ENCODE data around the gene TGIF1.

TGIF1 gene

DNA sequence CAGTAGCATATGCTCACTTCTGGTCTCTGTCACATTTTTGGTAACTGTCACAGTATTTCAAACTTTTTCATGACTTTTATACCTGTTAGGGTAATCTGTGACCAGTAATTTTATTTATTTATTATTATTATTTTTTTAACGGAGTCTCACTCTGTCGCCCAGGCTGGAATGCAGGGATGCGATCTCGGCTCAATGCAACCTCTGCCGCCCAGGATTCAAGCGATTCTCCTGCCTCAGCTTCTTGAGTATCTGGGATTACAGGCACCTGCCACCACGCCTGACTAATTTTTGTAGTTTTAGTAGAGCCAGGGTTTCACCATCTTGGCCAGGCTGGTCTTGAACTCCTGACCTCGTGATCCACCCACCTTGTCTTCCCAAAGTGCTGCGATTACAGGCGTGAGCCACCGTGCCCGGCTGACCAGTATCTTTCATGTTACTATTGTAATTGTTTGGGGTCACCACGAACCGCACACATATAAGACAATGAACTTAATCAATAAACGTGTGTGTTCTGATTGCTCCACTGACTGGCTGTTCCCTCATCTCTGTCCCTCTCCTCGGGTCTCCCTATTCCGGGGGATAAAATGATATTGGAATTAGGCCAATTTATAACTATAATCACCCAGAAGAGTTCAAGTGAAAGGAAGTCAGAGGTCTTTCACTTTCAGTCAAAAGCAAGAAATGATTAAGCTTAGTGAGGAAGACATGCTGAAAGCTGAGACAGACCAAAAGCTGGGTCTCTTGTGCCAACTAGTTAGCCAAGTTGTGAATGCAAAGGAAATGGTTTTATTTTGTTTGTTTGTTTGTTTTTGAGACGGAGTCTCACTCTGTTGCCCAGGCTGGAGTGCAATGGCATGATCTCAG lies 22.9 kb downstream of the TGIF1 start:
- H2BK12ac ChIP-seq (ENCODE audit: low read length in 2 of 2), result no peak overlapping the region
- no peak overlapping the region for H3K4me2 ChIP-seq (ENCODE audit: low read length, poor library complexity, severe bottlenecking)
- H2AK5ac ChIP-seq (ENCODE audit: low read length, severe bottlenecking), result no peak overlapping the region
- H3K9ac ChIP-seq (ENCODE audit: low read length), result no peak overlapping the region
- no peak overlapping the region for H3K4me3 ChIP-seq (ENCODE audit: insufficient read depth in 1 of 2, low read depth in 1 of 2, low read length in 2 of 2)
- no peak overlapping the region for H3K14ac ChIP-seq (ENCODE audit: low read length in 2 of 2)
- H2BK15ac ChIP-seq (ENCODE audit: low read depth, poor library complexity, severe bottlenecking), result no peak overlapping the region
- H4K91ac ChIP-seq (ENCODE audit: low read length), result no peak overlapping the region
- 90% methylated on average over 14 of the region's 18 CpGs for WGBS
- peaks cover 2% of the 10 kb centered on the region for H3K4me1 ChIP-seq (ENCODE audit: control insufficient read depth, insufficient read depth, low read depth, low read length)
- no peak overlapping the region for H2BK5ac ChIP-seq (ENCODE audit: low read depth, low read length, poor library complexity, severe bottlenecking)
- no peak overlapping the region for H2AFZ ChIP-seq (ENCODE audit: low read depth, low read length)
- H3K79me1 ChIP-seq (replicated peaks; ENCODE audit: low read length, poor library complexity, severe bottlenecking), result no peaks in the 10 kb centered on the region
- no peak overlapping the region for H4K8ac ChIP-seq (ENCODE audit: low read length)
- H3K23ac ChIP-seq (ENCODE audit: low read length in 2 of 2), result no peak overlapping the region
- no peak overlapping the region for H2BK120ac ChIP-seq (ENCODE audit: low read depth, low read length)
- H3K4ac ChIP-seq (ENCODE audit: low read depth in 1 of 2, low read length in 2 of 2), result no peak overlapping the region
- H3K27me3 ChIP-seq (ENCODE audit: control insufficient read depth in 1 of 2, insufficient read depth in 1 of 2, low read length in 2 of 2), result no peaks in the 10 kb centered on the region
- DNase-seq, result no peak
- H3K27ac ChIP-seq (ENCODE audit: low read length, poor library complexity, severe bottlenecking), result no peak overlapping the region
- H3K18ac ChIP-seq (ENCODE audit: low read depth in 1 of 2, low read length in 2 of 2), result no peak overlapping the region
- peaks cover 13% of the 10 kb centered on the region for H3K9me3 ChIP-seq (ENCODE audit: control insufficient read depth, low read length)
- peaks cover 0 to 35% of the 10 kb centered on the region in 2 experiments for H3K36me3 ChIP-seq (ENCODE audit: control insufficient read depth in 1 of 2, insufficient read depth in 2 of 2, low read depth in 1 of 2, low read length in 2 of 2)

DNA sequence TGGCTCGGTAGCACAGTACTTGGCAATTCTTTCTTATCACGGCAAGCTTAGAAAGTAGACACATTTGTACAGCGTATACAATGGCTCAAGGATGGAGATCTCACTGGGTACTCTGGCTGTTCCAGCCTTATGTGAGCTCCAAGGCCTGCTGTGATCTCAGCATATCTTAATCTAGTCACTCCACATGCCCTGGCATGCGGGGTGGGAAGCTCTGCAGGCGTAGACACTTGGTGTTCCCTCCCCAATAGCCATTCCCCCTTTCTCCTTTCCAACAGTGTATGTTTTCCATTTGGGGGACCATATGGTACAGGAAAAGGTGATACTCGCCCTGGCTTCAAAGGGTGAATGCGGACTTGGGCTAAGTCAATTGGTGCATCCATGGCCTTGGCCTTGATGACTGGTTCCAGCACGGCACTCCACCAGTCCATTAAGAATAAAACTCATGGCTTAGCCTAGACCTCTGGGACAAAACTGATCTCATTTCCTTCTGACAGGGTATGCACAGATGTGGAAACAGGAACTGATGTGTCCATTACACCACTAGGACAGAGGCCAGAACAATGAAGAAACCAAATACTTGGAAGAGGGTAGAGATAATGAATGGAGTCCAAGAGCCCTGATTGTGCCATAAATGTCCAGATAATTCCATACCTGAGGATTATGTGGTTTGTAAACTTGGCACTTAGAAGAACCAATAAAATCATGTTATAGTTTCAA lies 28.4 kb downstream of the TGIF1 start:
- H4K8ac ChIP-seq (ENCODE audit: low read length), result no peak overlapping the region
- H3K9me3 ChIP-seq (ENCODE audit: control insufficient read depth, low read length), result peaks cover 13% of the 10 kb centered on the region

DNA sequence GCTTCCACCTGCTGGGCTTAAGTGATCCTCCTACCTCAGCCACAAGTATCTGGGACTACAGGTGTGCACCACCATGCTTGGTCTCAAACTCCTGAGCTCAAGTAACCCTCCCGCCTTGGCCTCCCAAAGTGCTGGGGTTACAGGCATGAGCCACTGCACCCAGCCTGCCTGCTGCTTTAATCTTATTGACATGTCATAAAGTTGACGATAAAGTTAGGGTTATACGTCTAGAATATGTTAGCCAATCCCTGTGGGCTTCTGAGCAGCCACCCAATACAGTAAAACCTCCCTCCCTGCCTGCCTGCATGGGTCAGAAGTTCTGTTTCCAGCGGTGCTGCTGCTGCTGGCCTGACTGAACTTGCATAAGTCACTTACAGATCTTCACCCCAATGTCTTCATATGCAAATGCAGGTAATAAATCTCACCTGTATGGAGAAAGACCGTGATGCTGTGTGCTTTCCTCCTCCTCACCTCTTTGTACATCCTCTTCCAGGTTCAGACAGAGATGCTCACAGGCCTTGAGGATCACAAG lies 30.1 kb downstream of the TGIF1 start:
- H3K27ac ChIP-seq (ENCODE audit: low read length, poor library complexity, severe bottlenecking), result no peak overlapping the region
- H3K9ac ChIP-seq (ENCODE audit: low read length), result no peak overlapping the region
- no peak overlapping the region for H3K18ac ChIP-seq (ENCODE audit: low read depth in 1 of 2, low read length in 2 of 2)
- no peak overlapping the region for H3K4ac ChIP-seq (ENCODE audit: low read depth in 1 of 2, low read length in 2 of 2)
- no peak overlapping the region for H2BK15ac ChIP-seq (ENCODE audit: low read depth, poor library complexity, severe bottlenecking)
- peaks cover under 1% of the 10 kb centered on the region for H3K9me3 ChIP-seq (ENCODE audit: control insufficient read depth, low read length)
- no peak overlapping the region for H3K23ac ChIP-seq (ENCODE audit: low read length in 2 of 2)
- H3K4me1 ChIP-seq (ENCODE audit: control insufficient read depth, insufficient read depth, low read depth, low read length), result no peaks in the 10 kb centered on the region
- no peak for DNase-seq
- H3K4me3 ChIP-seq (ENCODE audit: insufficient read depth in 1 of 2, low read depth in 1 of 2, low read length in 2 of 2), result no peak overlapping the region
- H2AFZ ChIP-seq (ENCODE audit: low read depth, low read length), result no peak overlapping the region
- no peak overlapping the region for H3K4me2 ChIP-seq (ENCODE audit: low read length, poor library complexity, severe bottlenecking)
- no peak overlapping the region for H2BK120ac ChIP-seq (ENCODE audit: low read depth, low read length)
- 94% methylated on average over 4 of the region's 5 CpGs for WGBS
- H3K36me3 ChIP-seq (ENCODE audit: control insufficient read depth in 1 of 2, insufficient read depth in 2 of 2, low read depth in 1 of 2, low read length in 2 of 2), result no peaks in the 10 kb centered on the region
- peak overlapping the region; percentile 22 for H4K91ac ChIP-seq (ENCODE audit: low read length)
- no peaks in the 10 kb centered on the region for H3K79me1 ChIP-seq (replicated peaks; ENCODE audit: low read length, poor library complexity, severe bottlenecking)
- H2BK5ac ChIP-seq (ENCODE audit: low read depth, low read length, poor library complexity, severe bottlenecking), result no peak overlapping the region
- H3K14ac ChIP-seq (ENCODE audit: low read length in 2 of 2), result peak overlapping the region in 1 of 2 experiments; percentile 26
- H2BK12ac ChIP-seq (ENCODE audit: low read length in 2 of 2), result no peak overlapping the region
- H3K27me3 ChIP-seq (ENCODE audit: control insufficient read depth in 1 of 2, insufficient read depth in 1 of 2, low read length in 2 of 2), result no peaks in the 10 kb centered on the region
- H4K8ac ChIP-seq (ENCODE audit: low read length), result no peak overlapping the region
- H2AK5ac ChIP-seq (ENCODE audit: low read length, severe bottlenecking), result no peak overlapping the region

More for the DNA sequence above, 28.4 kb downstream of the TGIF1 start:
- Histone ChIP-seq H2AK5ac (ENCODE audit: low read length, severe bottlenecking) (no peak overlapping the region), H3K4me3 (ENCODE audit: insufficient read depth in 1 of 2, low read depth in 1 of 2, low read length in 2 of 2) (peak overlapping the region in 1 of 2 experiments; percentile 12), H4K91ac (ENCODE audit: low read length) (no peak overlapping the region), H3K18ac (ENCODE audit: low read depth in 1 of 2, low read length in 2 of 2) (no peak overlapping the region), H2BK120ac (ENCODE audit: low read depth, low read length) (no peak overlapping the region), H3K27me3 (ENCODE audit: control insufficient read depth in 1 of 2, insufficient read depth in 1 of 2, low read length in 2 of 2) (no peaks in the 10 kb centered on the region), H2BK12ac (ENCODE audit: low read length in 2 of 2) (peak overlapping the region in 1 of 2 experiments; percentile 5), H3K36me3 (ENCODE audit: control insufficient read depth in 1 of 2, insufficient read depth in 2 of 2, low read depth in 1 of 2, low read length in 2 of 2) (peaks cover 0 to 13% of the 10 kb centered on the region in 2 experiments), H3K4ac (ENCODE audit: low read depth in 1 of 2, low read length in 2 of 2) (peak overlapping the region in 1 of 2 experiments; percentile 21), H2BK5ac (ENCODE audit: low read depth, low read length, poor library complexity, severe bottlenecking) (no peak overlapping the region), H2BK15ac (ENCODE audit: low read depth, poor library complexity, severe bottlenecking) (no peak overlapping the region), H3K9ac (ENCODE audit: low read length) (no peak overlapping the region), H3K14ac (ENCODE audit: low read length in 2 of 2) (no peak overlapping the region), H3K27ac (ENCODE audit: low read length, poor library complexity, severe bottlenecking) (no peak overlapping the region), H3K79me1 (replicated peaks; ENCODE audit: low read length, poor library complexity, severe bottlenecking) (no peaks in the 10 kb centered on the region), H3K23ac (ENCODE audit: low read length in 2 of 2) (no peak overlapping the region), H3K4me1 (ENCODE audit: control insufficient read depth, insufficient read depth, low read depth, low read length) (no peaks in the 10 kb centered on the region), H2AFZ (ENCODE audit: low read depth, low read length) (no peak overlapping the region), H3K4me2 (ENCODE audit: low read length, poor library complexity, severe bottlenecking) (no peak overlapping the region)
- no peak for DNase-seq
- 98% methylated on average over 8 of the region's 8 CpGs for WGBS
